GM21360 (cell line): Measurements from ENCODE around the gene RASAL3.

Experiments used
- ATAC-seq: cut with Tn5 transposase; IDR thresholded peaks from one replicate; pipeline ENCODE4 v1.9.1; 2021; ENCODE audit warnings: mild to moderate bottlenecking, moderate library complexity; ENCODE audit not compliant: unreplicated experiment

Gene RASAL3

GRCh38 chr19:15449620-15450527, 14.5 kb downstream of the RASAL3 start, which contains the start of gene WIZ:
TSS of gene WIZ (minus strand) at chr19:15449956. CDS start at chr19:15448307, 1,649 bp downstream.
- no peak for ATAC-seq

DNA sequence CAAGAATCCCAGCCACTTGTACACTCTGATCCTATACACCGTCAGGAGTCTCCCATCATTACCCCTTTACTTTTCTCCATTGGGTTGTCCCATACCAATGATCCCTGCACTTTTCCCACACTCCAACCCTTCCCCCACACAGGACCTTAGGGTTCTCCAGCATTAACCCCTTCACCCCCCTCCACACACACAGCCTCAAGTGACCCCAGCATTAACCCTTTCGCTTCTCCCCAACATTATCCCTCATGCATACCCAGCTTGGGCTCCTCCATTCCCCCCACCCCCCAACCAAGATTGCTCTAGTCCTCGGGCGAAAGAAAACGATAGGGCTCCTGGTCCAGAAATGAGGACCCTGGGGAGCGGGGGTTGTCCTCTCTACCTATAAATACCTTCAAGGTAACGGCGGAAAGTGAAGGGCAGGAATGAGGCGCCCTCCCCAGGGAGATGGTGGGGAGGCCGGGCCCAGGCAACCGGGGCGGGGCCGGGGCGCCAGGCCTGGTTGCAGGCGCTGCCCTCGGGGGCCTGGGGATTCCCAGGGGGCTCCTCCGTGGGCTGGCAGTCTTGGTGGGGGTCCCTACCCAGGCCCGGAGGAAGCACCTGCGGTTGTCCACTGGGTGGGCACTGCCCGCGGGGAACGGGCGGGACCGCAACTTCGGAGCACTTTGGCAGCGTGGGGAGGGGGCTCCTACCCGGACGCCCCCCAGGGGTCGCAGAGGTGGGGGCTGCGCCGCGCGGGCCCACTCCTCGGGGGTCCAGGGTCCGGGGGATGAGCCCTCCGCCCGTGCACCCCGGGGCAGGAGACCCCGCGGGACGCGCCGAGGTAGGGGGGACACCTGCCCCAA, 15.3 kb downstream of the RASAL3 start:
- ATAC-seq, result no peak

GRCh38 chr19:15448044-15448777, 16.1 kb downstream of the RASAL3 start:
- no peak for ATAC-seq

DNA sequence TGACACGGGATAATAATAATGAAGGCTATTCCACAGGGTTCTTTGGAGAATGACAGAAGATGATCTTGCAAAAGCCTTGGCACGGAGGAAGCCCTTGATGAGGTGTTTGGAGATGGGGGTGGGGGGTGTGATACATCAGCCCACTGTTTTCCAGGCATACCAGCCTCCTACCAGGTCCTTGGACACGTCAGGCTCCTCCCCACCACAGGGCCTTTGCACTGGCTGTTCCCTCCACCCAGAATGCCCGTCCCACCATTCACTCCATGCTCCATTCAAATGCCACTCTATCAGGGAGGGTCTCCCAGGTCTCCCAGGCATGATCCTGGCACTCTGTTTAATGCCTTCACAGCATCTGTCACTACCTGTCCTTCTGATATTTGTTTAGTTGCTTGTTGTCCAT, 17.3 kb downstream of the RASAL3 start:
- no peak for ATAC-seq

GRCh38 chr19:15445807-15446376, 18.5 kb downstream of the RASAL3 start:
- ATAC-seq, result no peak

DNA sequence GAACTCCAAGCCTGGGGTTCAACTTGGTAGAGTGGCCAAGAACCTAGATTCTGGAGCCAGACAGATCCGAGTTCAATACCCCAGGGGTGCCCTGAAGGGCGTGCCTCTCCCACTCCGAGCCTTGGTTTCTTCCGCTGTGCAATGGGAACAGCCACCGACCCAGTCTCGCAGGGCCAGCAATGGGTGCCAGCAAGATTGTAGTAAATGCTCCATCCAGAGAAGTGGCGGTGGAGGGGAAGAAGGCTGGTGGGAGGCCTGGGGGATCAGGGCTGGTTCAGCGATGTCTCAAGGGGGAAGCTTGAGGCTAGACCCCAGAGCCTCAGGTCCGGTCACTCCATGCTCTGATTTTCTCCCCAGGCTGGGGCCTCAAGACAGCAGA, 19.1 kb downstream of the RASAL3 start:
- ATAC-seq, result no peak

DNA sequence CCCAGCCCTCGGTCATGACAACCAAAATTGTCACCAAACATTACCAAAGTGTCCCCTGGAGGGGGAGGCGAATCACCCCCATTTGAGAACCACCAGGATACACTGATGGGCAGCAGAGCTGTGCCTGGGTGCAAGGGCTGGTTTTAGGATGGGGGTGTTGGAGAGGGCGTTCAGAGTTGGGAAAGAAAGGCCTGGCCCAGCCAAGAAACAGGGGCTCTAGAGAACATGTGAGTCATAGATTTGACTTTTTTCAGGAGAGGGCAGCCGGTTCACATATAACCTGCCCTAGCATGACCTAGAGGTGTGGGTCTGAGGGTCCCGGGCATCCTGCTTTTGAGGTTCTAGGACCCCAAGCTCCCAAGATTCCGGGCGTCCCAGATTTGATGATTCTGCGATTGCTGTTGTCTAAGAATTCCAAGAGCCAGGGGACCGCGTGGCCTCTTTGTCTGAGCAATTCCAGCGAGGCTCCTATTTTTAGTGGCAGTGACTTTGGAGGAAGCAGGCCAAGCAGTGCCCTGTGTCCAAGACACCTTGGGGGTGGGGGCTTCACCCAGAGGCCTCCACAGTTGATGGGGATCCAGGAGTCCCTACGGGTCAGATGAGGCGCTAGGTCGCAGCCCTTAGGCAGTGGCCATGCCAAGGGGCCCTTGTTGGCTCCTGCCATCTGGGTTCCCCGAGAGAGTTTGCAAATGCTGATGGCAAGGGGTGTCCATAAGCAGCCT, 19.7 kb downstream of the RASAL3 start:
- no peak for ATAC-seq

DNA sequence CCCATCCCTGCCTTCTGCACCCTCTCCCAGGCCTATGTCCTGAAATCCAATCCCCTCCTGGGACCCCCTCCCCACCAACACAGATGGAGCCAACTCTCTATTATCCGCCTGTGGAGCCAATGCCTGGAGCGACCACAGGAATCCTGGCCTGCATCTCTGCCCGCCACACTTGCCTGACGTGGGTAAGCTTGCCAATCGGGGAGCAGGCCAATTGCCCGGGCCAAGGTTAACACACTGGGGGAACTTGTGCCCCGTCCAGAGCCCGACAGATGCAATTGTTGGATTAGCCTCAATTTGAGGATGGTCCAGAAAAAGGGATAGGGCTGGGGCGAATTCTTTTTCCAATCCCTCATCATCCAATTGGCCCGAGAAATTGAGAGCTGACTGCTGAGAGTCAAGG, 20.5 kb downstream of the RASAL3 start:
- ATAC-seq, result no peak

- ATAC-seq, result no peak
Measured at GRCh38 chr19:15443325-15443724, 21.0 kb downstream of the RASAL3 start.

GRCh38 chr19:15442142-15442920, 22.0 kb downstream of the RASAL3 start:
- no peak for ATAC-seq

- no peak for ATAC-seq
Measured at GRCh38 chr19:15441317-15441716, 23.0 kb downstream of the RASAL3 start.

DNA sequence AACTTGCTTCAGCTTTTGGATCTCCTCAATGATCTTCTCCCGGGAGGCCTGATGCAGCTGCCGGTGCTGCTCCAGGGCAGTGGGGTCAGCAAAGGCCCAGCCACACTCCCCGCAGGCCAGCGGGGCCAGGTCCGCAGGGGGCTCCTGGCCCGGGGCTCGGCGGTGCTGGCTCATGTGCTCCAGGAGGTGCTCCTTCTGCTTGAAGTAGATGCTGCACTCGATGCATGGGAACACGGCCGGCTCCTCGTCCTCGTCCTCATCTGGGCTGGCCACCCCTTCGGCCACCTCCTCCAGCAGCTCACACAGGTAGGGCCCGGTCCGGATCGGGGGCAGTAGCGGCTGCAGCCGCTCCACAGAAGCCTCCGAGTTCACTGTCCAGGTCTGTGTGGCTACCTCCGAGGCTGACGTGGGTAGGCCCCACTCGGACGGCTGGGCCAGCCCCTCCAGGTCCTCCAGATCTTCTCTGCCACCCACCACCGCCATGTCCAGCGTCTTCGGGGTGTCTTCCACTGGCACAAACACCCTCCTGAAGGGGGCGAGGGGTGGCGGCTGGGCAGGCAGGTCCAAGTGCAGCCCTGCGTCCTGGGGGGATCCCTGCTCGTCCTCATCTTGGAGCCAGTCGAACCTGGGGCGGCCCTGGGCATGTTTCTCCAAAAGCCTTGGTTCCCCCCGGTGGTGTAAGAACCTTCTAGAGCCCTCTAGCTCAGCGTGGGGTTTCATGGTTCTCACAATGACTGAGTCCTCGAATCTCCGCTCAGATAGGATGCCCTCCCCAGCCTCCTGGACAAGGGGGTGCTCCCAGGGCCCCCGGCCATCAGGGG, 24.3 kb downstream of the RASAL3 start:
- no peak for ATAC-seq

GRCh38 chr19:15439078-15439799, 25.1 kb downstream of the RASAL3 start:
- no peak for ATAC-seq

- no peak for ATAC-seq
Measured at GRCh38 chr19:15438577-15438976, 25.8 kb downstream of the RASAL3 start.

GRCh38 chr19:15438124-15438496, 26.2 kb downstream of the RASAL3 start:
- ATAC-seq, result no peak

- no peak for ATAC-seq
Measured at GRCh38 chr19:15437355-15438123, 26.8 kb downstream of the RASAL3 start.

DNA sequence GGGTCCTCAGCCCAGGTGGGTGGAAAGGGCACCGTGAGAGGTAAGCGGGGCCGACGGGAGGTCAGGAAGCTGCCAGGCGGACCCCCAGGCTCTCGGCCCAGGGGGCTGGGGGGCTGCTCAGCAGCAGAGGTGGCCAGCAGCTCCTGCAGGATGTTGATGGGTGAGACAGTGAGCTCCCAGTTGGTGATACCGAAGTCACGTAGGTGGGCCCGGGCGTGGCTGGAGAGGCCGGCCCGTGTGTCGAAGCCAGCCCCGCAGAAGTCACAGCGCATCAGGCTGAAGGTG, 27.6 kb downstream of the RASAL3 start:
- ATAC-seq, result no peak
